Thyroid gland (tissue), 4 donors: ENCODE data around the gene TMPO. TPM values are rescaled to one million over a fixed set of nuclear protein-coding genes. Genes with fewer than 3 reads are reported as not detected.

Experiments
- DNase-seq, 2 donors: peaks; one replicate each; pipeline ENCODE4 v3.0.0-alpha.2; 2019
- H3K27ac ChIP-seq, 3 donors: fragments of 200-600 bp; sonication (generic); 1 replicate in 2 of 3; 2 replicates in 1 of 3; pipeline ENCODE4 v1.5.1; 2016 to 2019; ENCODE audit warnings: mild to moderate bottlenecking in 1 of 3, moderate library complexity in 1 of 3
- H3K27me3 ChIP-seq: fragments of 200-600 bp; sonication (generic); one replicate; pipeline ENCODE4 v1.5.1; 2019
- H3K36me3 ChIP-seq, 2 donors: fragments of 200-600 bp; sonication (generic); one replicate each; pipeline ENCODE4 v1.5.1; 2016 to 2019
- H3K4me1 ChIP-seq, 2 donors: fragments of 200-600 bp; sonication (generic); one replicate each; pipeline ENCODE4 v1.5.1; 2017 to 2019
- H3K4me3 ChIP-seq, 3 donors: fragments of 200-600 bp; sonication (generic); replicated peaks in 1 of 3; 1 replicate in 2 of 3; 2 replicates in 1 of 3; pipeline ENCODE4 v1.5.1; 2016; ENCODE audit warnings: mild to moderate bottlenecking in 1 of 3
- H3K9me3 ChIP-seq: fragments of 200-600 bp; sonication (generic); one replicate; pipeline ENCODE4 v1.5.1; 2017
- POLR2A ChIP-seq, 2 donors: fragments of 450-650 bp; IDR thresholded peaks; one replicate each; pipeline ENCODE4 v1.6.1; 2017; ENCODE audit warnings: antibody characterized with exemption in 2 of 2, mild to moderate bottlenecking in 2 of 2, moderate library complexity in 1 of 2
- WGBS, 2 donors: methylation state at CpG; one replicate each; pipeline ENCODE4 v1.1.5; 2017; 5-methylcytosine and 5-hydroxymethylcytosine counted together
- intact Hi-C: fragments of 100-400 bp; cut with DNase I; formaldehyde crosslinking; loops from one replicate; pipeline ENCODE4 v1.15.1; 2023
- total RNA-seq, 4 donors: library from RNA; depleted of rRNA; stranded (reverse); fragments of >200 nt; gene quantifications; one replicate each; pipeline ENCODE4 v1.2.3, GENCODE V29; 2016
- TF ChIP-seq, protein P1 (sequence below), 6 experiments: fragments of 200-600 bp in 3 of 6; fragments of 450-650 bp in 3 of 6; sonication (generic) in 3 of 6; IDR thresholded peaks; one replicate each; pipeline ENCODE4 v1.5.1; 2016 to 2019; ENCODE audit warnings: antibody characterized with exemption in 6 of 6, mild to moderate bottlenecking in 2 of 6, inconsistent platforms in 1 of 6, moderate library complexity in 1 of 6

The TMPO gene
- total RNA-seq, 4 donors from 2014 or later = 47.3 to 57.6 (median 55.6) TPM

DNA sequence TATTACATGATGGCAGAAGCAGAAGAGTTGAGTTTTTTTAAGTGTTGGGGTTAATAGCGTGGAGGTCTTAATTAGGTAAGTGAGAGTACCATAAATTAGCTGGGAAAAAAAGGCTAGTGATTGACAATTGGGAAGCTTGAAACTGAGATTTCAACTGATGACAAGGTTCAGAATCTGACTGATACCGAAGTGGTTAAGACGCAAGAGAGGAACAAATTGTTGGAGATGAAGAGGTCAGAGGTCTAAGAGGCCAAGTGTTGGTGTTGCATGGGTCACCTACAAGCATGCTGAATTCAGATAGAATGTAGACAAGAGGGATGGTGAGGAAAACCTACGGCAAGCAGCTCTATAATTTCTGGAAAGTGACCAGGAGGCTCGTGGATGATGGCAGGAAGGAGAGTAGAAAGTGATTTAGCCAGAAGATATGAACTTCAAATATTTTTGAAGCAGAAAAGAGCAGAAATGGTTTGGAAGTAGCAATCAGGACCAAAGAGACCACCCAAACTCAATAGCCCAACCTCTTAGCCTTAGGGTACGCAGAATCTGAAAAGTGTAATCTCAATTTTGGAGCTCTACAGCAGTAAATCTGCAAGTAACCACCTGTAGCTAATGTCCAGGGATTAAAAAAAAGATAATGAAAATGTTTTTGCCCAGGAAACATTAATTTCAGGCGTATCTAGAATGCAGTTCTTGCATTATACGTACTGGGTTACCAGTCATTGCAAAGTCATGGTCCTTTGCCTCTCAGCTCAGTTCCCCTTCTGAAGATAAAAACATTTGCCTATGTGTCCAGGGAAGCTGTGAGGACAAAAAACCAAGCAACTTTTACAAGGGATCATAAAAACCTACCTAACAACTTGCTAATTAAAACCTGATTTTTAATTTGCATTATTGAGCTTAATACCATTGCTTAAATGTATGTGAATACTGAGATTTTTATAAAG, 1.7 kb upstream of the TMPO start:
- H3K27me3 ChIP-seq = no peaks in the 10 kb centered on the region
- H3K4me3 ChIP-seq = no peak overlapping the region
- intact Hi-C loops = loop anchor here (10.0 kb wide), 1 partner anchor 89 kb away; no protein-coding TSS in a partner anchor
- WGBS, 2 donors = 82 to 83% methylated on average over 8 of the region's 8 CpGs
- peaks cover 6 to 14% of the 10 kb centered on the region in 2 donors for H3K4me1 ChIP-seq
- no peaks in the 10 kb centered on the region for H3K36me3 ChIP-seq
- H3K27ac ChIP-seq = no peak overlapping the region
- no peak for DNase-seq
- H3K9me3 ChIP-seq = no peaks in the 10 kb centered on the region
- TF ChIP-seq POLR2A (IDR thresholded peaks at IDR 0.05) = no peak
- TF ChIP-seq, protein P1, sequence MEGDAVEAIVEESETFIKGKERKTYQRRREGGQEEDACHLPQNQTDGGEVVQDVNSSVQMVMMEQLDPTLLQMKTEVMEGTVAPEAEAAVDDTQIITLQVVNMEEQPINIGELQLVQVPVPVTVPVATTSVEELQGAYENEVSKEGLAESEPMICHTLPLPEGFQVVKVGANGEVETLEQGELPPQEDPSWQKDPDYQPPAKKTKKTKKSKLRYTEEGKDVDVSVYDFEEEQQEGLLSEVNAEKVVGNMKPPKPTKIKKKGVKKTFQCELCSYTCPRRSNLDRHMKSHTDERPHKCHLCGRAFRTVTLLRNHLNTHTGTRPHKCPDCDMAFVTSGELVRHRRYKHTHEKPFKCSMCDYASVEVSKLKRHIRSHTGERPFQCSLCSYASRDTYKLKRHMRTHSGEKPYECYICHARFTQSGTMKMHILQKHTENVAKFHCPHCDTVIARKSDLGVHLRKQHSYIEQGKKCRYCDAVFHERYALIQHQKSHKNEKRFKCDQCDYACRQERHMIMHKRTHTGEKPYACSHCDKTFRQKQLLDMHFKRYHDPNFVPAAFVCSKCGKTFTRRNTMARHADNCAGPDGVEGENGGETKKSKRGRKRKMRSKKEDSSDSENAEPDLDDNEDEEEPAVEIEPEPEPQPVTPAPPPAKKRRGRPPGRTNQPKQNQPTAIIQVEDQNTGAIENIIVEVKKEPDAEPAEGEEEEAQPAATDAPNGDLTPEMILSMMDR (IDR thresholded peaks at IDR 0.05) = no peak

DNA sequence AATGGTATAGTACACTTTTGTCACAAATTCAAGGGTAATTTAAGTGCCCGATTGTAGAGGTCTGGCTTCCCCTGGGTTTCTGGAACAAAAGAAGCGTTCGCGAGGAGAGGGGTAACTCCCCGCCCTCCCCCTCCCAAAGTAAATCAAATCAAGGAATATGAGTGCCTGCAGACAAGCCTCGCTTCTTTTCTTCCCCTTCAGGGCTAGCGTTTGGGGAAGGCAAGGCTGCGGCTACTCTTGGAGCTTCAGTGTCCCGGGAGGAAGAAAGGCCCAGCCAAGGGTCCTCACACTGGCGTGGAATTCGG, 456 bp upstream of the TMPO start:
- no peaks in the 10 kb centered on the region for H3K9me3 ChIP-seq
- peak overlapping the region; percentile 94 to 99 (median 96) for H3K27ac ChIP-seq
- DNase-seq = no peak
- peak overlapping the region; percentile 89 to 99 (median 97) for H3K4me3 ChIP-seq
- TF ChIP-seq, protein P1 (IDR thresholded peaks at IDR 0.05) = no peak
- TF ChIP-seq POLR2A (IDR thresholded peaks at IDR 0.05) = no peak
- no peaks in the 10 kb centered on the region for H3K36me3 ChIP-seq
- H3K27me3 ChIP-seq = no peaks in the 10 kb centered on the region
- intact Hi-C loops = loop anchor here (10.0 kb wide), 1 partner anchor 90 kb away; no protein-coding TSS in a partner anchor
- H3K4me1 ChIP-seq = peaks cover 7 to 14% of the 10 kb centered on the region in 2 donors
- WGBS, 2 donors = 0 to 1% methylated on average over 11 of the region's 11 CpGs

DNA sequence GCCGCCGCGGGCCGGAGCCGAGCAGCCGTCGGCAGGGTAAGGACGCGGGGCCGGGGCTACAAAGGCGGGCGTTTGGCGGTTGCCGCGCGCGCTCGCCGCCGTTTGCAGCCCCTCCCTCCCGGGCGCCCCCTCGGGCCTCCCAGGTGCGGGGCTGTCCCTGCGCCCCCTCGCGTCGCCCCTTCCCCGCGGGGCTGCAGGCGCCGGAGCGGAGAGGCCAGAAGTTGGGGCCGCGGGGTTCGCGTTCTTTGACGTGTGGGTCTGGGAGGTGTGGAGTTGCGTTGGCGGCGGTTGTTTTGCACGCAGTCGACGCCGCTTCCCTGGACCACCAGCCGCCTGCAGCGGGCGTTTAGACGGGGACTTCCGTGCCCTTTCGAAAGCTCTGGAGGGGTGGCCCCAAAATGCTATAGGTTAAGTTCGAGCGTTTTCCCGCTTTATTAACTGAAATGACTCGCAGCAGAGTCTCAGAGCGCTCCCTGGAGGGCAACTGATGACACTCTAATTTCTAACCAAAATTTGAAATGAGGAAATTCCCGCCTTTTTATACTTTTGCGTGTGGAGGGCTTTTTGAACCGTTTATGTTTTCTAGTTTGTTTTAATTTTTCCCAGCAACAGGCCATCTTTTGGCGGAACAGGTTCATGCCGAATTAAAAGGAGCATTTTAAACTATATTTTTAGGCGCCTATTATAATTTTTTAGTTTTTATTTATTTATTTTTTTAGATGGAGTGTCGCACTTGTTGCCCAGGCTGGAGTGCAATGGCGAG, 902 bp downstream of the TMPO start:
- Histone ChIP-seq H3K27ac (peak overlapping the region; percentile 94 to 99 (median 96)), H3K27me3 (no peaks in the 10 kb centered on the region), H3K4me1 (peaks cover 19 to 20% of the 10 kb centered on the region in 2 donors), H3K9me3 (no peaks in the 10 kb centered on the region), H3K4me3 (peak overlapping the region; percentile 89 to 99 (median 97)), H3K36me3 (no peaks in the 10 kb centered on the region)
- DNase-seq = peak; percentile 64 to 74
- no peak for TF ChIP-seq POLR2A (IDR thresholded peaks at IDR 0.05)
- TF ChIP-seq, protein P1 (IDR thresholded peaks at IDR 0.05) = peak; percentile 45 to 74 (median 66)
- WGBS, 2 donors = 1% methylated on average over 17 to 26 of the region's 64 CpGs
- intact Hi-C loops = loop anchor here (10.0 kb wide), 1 partner anchor 91 kb away; no protein-coding TSS in a partner anchor

DNA sequence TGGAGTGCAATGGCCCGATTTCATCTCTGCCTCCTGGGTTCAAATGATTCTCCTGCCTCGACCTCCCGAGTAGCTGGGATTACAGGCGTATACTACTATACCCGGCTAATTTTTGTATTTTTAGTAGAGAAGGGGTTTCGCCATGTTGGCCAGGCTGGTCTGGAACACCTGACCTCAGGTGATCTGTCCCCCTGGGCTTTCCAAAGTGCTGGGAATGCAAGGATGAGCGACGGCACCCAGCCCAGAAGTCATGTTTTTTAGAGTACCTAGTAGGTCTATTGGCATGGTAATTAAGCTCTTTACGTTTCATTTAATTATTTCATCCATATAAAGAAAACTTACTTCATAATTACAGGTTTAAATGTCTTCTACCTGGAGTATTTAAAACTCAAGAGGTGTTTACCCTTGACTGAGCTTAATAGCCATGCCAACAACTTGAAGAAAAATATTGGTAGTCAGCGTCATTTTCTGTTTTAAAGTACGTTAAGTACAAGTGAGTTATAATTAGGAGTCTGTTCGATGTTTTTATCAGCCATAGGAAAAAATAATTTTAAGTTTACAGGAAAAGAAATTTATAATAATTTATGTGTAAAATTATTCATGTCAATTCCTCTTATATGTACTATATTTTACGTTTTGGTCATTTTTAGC, 4.0 kb downstream of the TMPO start:
- TF ChIP-seq POLR2A (IDR thresholded peaks at IDR 0.05) = no peak
- TF ChIP-seq, protein P1 (IDR thresholded peaks at IDR 0.05) = no peak
- H3K27ac ChIP-seq = no peak overlapping the region
- no peaks in the 10 kb centered on the region for H3K9me3 ChIP-seq
- H3K4me3 ChIP-seq = no peak overlapping the region
- H3K27me3 ChIP-seq = no peaks in the 10 kb centered on the region
- DNase-seq = no peak
- 79 to 83% methylated on average over 13 of the region's 13 CpGs for WGBS, 2 donors
- intact Hi-C loops = loop anchor here (10.0 kb wide), 1 partner anchor 95 kb away; no protein-coding TSS in a partner anchor
- no peaks in the 10 kb centered on the region for H3K36me3 ChIP-seq
- peaks cover 18 to 24% of the 10 kb centered on the region in 2 donors for H3K4me1 ChIP-seq
